GM12878 (cell line): Measurements from ENCODE around the gene EFNA1. TPM values are rescaled to one million over a fixed set of nuclear protein-coding genes. Genes with fewer than 3 reads are reported as not detected.

Experiments used
- ATAC-seq: fragments of 200-7000 bp; cut with Tn5 transposase; 3 replicates; pipeline ENCODE4 v1.9.1; 2020; ENCODE audit warnings: mild to moderate bottlenecking, moderate library complexity
- BruUV-seq: library from RNA; stranded (reverse); fragments of 400-500 nt; replicated peaks from 2 replicates; lab custom pipeline; 2021; lab: Mats Ljungman, UMichigan
- CTCF ChIA-PET: fragments of 300-600 bp; sonication (Branson Sonifier 250); formaldehyde crosslinking; extraction: SDS; loops from one replicate; lab custom pipeline; 2021; ENCODE audit warnings: inconsistent platforms; lab: Yijun Ruan, JAX
- POLR2A ChIA-PET: fragments of 350-600 bp; formaldehyde crosslinking; extraction: SDS; loops from one replicate; lab custom pipeline; 2021; ENCODE audit warnings: inconsistent platforms; lab: Charles Lee
- RAD21 ChIA-PET: fragments of 300-600 bp; sonication (Branson Sonifier 250); formaldehyde crosslinking; loops from one replicate; lab custom pipeline; 2023; ENCODE audit warnings: antibody characterized with exemption; ENCODE audit not compliant: unreplicated experiment; lab: Charles Lee
- SMC1A ChIA-PET: fragments of 300-600 bp; sonication (Branson Sonifier 250); formaldehyde crosslinking; loops from one replicate; lab custom pipeline; 2023; ENCODE audit not compliant: unreplicated experiment, uncharacterized antibody; lab: Charles Lee
- DNase-seq: peaks from one replicate; pipeline ENCODE4 v3.0.0-alpha.2; 2011; ENCODE audit warnings: low read depth, low spot score
- FAIRE-seq: peaks from 3 replicates; lab custom pipeline; 2011; peaks lifted over from hg19 to GRCh38; lab: Jason Lieb, UNC
- H2AFZ ChIP-seq: 2 replicates; pipeline ENCODE4 v1.6.0; 2011; ENCODE audit warnings: low read depth, low read length, control low read depth; ENCODE audit not compliant: control insufficient read depth
- H3K27ac ChIP-seq: 2 replicates; pipeline ENCODE4 v1.5.1; 2011; ENCODE audit warnings: control low read depth; ENCODE audit not compliant: control insufficient read depth, insufficient read depth
- H3K27me3 ChIP-seq, 2 experiments: replicated peaks in 1 of 2; 2 replicates each; pipeline versions ENCODE4 v1.6.0 to v1.6.1; 2011; ENCODE audit warnings: low read length in 1 of 2; ENCODE audit not compliant: control insufficient read depth in 2 of 2, insufficient read depth in 2 of 2
- H3K36me3 ChIP-seq, 2 experiments: 2 replicates each; pipeline ENCODE4 v1.5.1; 2011; ENCODE audit warnings: low read length in 1 of 2; ENCODE audit not compliant: control insufficient read depth in 2 of 2, insufficient read depth in 2 of 2
- H3K4me1 ChIP-seq: 2 replicates; pipeline ENCODE4 v1.6.1; 2011; ENCODE audit warnings: mild to moderate bottlenecking, low read length, moderate library complexity, mixed read lengths; ENCODE audit not compliant: control insufficient read depth, insufficient read depth
- H3K4me2 ChIP-seq: 2 replicates; pipeline ENCODE4 v1.6.0; 2011; ENCODE audit warnings: control low read depth; ENCODE audit not compliant: control insufficient read depth, insufficient read depth
- H3K4me3 ChIP-seq: fragments of 200-600 bp; sonication (generic); 2 replicates; pipeline ENCODE4 v1.5.1; 2016
- H3K79me2 ChIP-seq: 2 replicates; pipeline ENCODE4 v1.6.0; 2011; ENCODE audit warnings: low read length; ENCODE audit not compliant: control insufficient read depth, insufficient read depth
- H3K9ac ChIP-seq: 2 replicates; pipeline ENCODE4 v1.8.0; 2011; ENCODE audit warnings: low read length, control low read depth, mixed read lengths; ENCODE audit not compliant: control insufficient read depth, insufficient read depth
- H3K9me3 ChIP-seq: replicated peaks from 3 replicates; pipeline ENCODE4 v1.5.1; 2011; ENCODE audit warnings: mild to moderate bottlenecking, low read length; ENCODE audit not compliant: control insufficient read depth, insufficient read depth
- H4K20me1 ChIP-seq: 2 replicates; pipeline ENCODE4 v1.6.0; 2011; ENCODE audit not compliant: control insufficient read depth, insufficient read depth
- CEBPB ChIP-seq, 2 experiments: fragments of 150-350 bp in 1 of 2; IDR thresholded peaks; 2 replicates each; pipeline ENCODE4 v1.6.1; 2012 to 2014; ENCODE audit warnings: low read depth in 2 of 2, low read length in 2 of 2, borderline replicate concordance in 1 of 2, inconsistent platforms in 1 of 2
- GATAD2B ChIP-seq: fragments of 450-650 bp; conservative IDR thresholded peaks from 2 replicates; pipeline ENCODE4 v1.6.1; 2017; ENCODE audit warnings: low read depth, mild to moderate bottlenecking, moderate library complexity
- IKZF1 ChIP-seq: fragments of 450-650 bp; conservative IDR thresholded peaks from 2 replicates; pipeline ENCODE4 v1.6.1; 2017; ENCODE audit warnings: antibody characterized with exemption, mild to moderate bottlenecking
- JUNB ChIP-seq: IDR thresholded peaks from 2 replicates; pipeline ENCODE4 v1.6.1; 2016; ENCODE audit warnings: antibody characterized with exemption, mild to moderate bottlenecking
- NFXL1 ChIP-seq: fragments of 450-650 bp; IDR thresholded peaks from 2 replicates; pipeline ENCODE4 v1.6.1; 2017; ENCODE audit warnings: antibody characterized with exemption, mild to moderate bottlenecking, borderline replicate concordance
- NFYB ChIP-seq: IDR thresholded peaks from 2 replicates; pipeline ENCODE4 v1.6.1; 2011; ENCODE audit warnings: low read depth, mild to moderate bottlenecking, low read length, improper control_type of control experiment, moderate library complexity; ENCODE audit not compliant: insufficient read depth
- PAX5 ChIP-seq: IDR thresholded peaks from 2 replicates; pipeline ENCODE4 v1.6.1; 2011; ENCODE audit warnings: low read depth, low read length, borderline replicate concordance
- PAX8 ChIP-seq: fragments of 450-650 bp; IDR thresholded peaks from 2 replicates; pipeline ENCODE4 v1.6.1; 2017; ENCODE audit warnings: mild to moderate bottlenecking, moderate library complexity
- RB1 ChIP-seq: fragments of 450-650 bp; formaldehyde crosslinking; IDR thresholded peaks from 2 replicates; pipeline ENCODE4 v1.6.1; 2017; ENCODE audit warnings: mild to moderate bottlenecking, borderline replicate concordance
- RBBP5 ChIP-seq: fragments of 200-600 bp; sonication (generic); conservative IDR thresholded peaks from 2 replicates; pipeline ENCODE4 v1.6.1; 2016
- SP1 ChIP-seq: IDR thresholded peaks from one replicate; pipeline ENCODE4 v1.6.1; 2011; ENCODE audit warnings: low read depth, low read length
- TARDBP ChIP-seq: IDR thresholded peaks from 2 replicates; pipeline ENCODE4 v1.6.1; 2016; ENCODE audit warnings: borderline replicate concordance
- TCF7 ChIP-seq: IDR thresholded peaks from 2 replicates; pipeline ENCODE4 v1.6.1; 2014; ENCODE audit warnings: antibody characterized with exemption, borderline replicate concordance
- WGBS: methylation state at CpG from one replicate; pipeline ENCODE4 v1.1.6; 2016; ENCODE audit warnings: low lambda C conversion rate; ENCODE audit not compliant: insufficient replicate concordance, insufficient coverage; ENCODE audit errors: missing lambda C conversion rate; 5-methylcytosine and 5-hydroxymethylcytosine counted together
- in situ Hi-C: fragments of 300-500 bp; cut with MboI; formaldehyde crosslinking; loops from 9 replicates; pipeline ENCODE4 v1.14.3; 2018; ENCODE audit warnings: mixed read lengths
- intact Hi-C: fragments of 100-400 bp; cut with micrococcal nuclease; formaldehyde crosslinking; loops from one replicate; pipeline ENCODE4 v1.14.2; 2022; ENCODE audit not compliant: unreplicated experiment
- polyA plus RNA-seq, 11 experiments: library from polyadenylated mRNA; depleted of rRNA in 4 of 11; unstranded in 6 of 11; stranded (reverse) in 5 of 11; fragments of >200 nt; fragmentation: Nextera tagmentation in 4 of 11; fragmentation: Illumina TruSeq in 1 of 11; extraction: Ambion mirVana in 4 of 11; extraction: Trizol in 1 of 11; gene quantifications; 1 replicate in 1 of 11; 2 replicates in 10 of 11; pipeline versions ENCODE4 v1.2.1 to v1.2.3, GENCODE V29; 2011 to 2016; ENCODE audit warnings: inconsistent platforms in 2 of 11, missing spikeins in 2 of 11, low read depth in 1 of 11
- total RNA-seq, 4 experiments: library from RNA; depleted of rRNA in 3 of 4; stranded (reverse); fragments of >200 nt in 3 of 4; fragmentation: Illumina TruSeq in 1 of 4; extraction: Trizol in 1 of 4; gene quantifications; 2 replicates each; pipeline versions ENCODE4 v1.2.1 to v1.2.3, GENCODE V29; 2013 to 2021
- TF ChIP-seq, protein P1 (sequence below): fragments of 450-650 bp; IDR thresholded peaks from 2 replicates; pipeline ENCODE4 v1.6.1; 2017; ENCODE audit warnings: mild to moderate bottlenecking, low read depth, inconsistent platforms; ENCODE audit not compliant: poor library complexity, severe bottlenecking
- TF ChIP-seq, protein P2 (sequence below): fragments of 150-350 bp; IDR thresholded peaks from 2 replicates; pipeline ENCODE4 v1.6.1; 2014; ENCODE audit warnings: mild to moderate bottlenecking, low read depth, low read length
- TF ChIP-seq, protein P3 (sequence below): IDR thresholded peaks from 2 replicates; pipeline ENCODE4 v1.6.1; 2012; ENCODE audit warnings: low read depth, low read length, improper control_type of control experiment
- TF ChIP-seq, protein P4 (sequence below): fragments of 450-650 bp; IDR thresholded peaks from 2 replicates; pipeline ENCODE4 v1.6.1; 2017; ENCODE audit warnings: low read depth, mild to moderate bottlenecking, moderate library complexity

Gene EFNA1
- total and polyA plus RNA-seq, 10 of the 15 experiments (the other 5 are each of a cell fraction or from before 2014, with no cell fraction given): 0.13 to 7.5 (median 0.28) TPM; not detected in 5

DNA sequence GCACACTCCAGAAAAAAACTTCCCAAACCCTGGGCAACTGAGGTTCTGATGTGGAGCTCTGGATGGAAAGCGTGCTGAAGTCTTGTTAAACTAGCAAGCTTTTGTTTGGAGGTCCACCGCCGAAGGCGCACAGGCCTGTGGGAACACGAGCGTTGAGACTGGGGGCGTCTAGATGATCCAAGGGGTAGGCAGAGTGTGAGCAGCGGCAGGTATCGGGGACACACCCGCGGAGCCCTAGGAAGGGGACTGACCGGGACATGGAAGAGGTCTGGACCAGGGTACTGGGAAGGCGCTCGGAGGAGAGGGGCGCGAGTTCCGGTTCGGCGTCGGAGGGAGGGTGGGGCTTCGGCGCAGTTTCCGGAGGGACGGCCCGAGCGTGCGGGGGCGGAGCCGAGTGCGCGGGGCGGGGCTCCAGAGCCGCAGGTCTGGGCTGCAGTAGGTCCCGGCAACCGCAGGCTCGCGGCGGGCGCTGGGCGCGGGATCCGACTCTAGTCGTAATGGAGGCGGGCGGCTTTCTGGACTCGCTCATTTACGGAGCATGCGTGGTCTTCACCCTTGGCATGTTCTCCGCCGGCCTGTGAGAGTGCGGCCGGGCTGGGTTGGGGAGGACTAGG lies 7.8 kb downstream of the EFNA1 start, which contains the start of gene SLC50A1:
SLC50A1 (plus strand) TSS at position 438 of the 614 bp plus-strand sequence; CDS start at position 498, 60 bp downstream.
- in situ Hi-C loops: no loop called here
- BruUV-seq: no TSS peak
- H3K4me3 ChIP-seq: peak within 1 kb of the TSS; percentile 90
- POLR2A ChIA-PET: interaction anchor here (0.5 to 2.9 kb wide), 9 partner anchors 11 to 296 kb away, joined by 3 to 18 read pairs (median 3); partner anchors contain the start of gene KRTCAP2
- peak within 1 kb of the TSS; percentile 97 for H3K9ac ChIP-seq
- ATAC-seq (peak; percentile 89), DNase-seq (peak; percentile 66), FAIRE-seq (no peak)
- H3K79me2 ChIP-seq: peaks cover 30% of the 10 kb centered on the region
- no peaks in the 10 kb centered on the region for H4K20me1 ChIP-seq
- intact Hi-C loops: loop anchor here (5.0 kb wide), 1 partner anchor 37 kb away; the partner anchor contains the start of genes KRTCAP2 and TRIM46
- no peaks in the 10 kb centered on the region for H3K9me3 ChIP-seq
- RAD21 ChIA-PET: interaction anchor here (1.0 to 2.6 kb wide), 6 partner anchors 15 to 50 kb away, joined by 3 to 9 read pairs (median 5); partner anchors contain the start of gene KRTCAP2
- H3K36me3 ChIP-seq: peaks cover 0 to 3% of the 10 kb centered on the region in 2 experiments; a peak in 2 of 4 replicates
- WGBS: under 1% methylated on average over 33 of the region's 52 CpGs
- H2AFZ ChIP-seq: peak within 1 kb of the TSS; percentile 75
- SMC1A ChIA-PET: interaction anchor here (0.8 to 2.4 kb wide), 6 partner anchors 16 to 44 kb away, joined by 3 to 6 read pairs (median 3); no protein-coding TSS in a partner anchor
- CTCF ChIA-PET: interaction anchor here (0.6 to 6.0 kb wide), 11 partner anchors 12 to 1631 kb away, joined by 3 to 37 read pairs (median 4); partner anchors contain the start of genes KRTCAP2 and TRIM46
- peak within 1 kb of the TSS; percentile 100 for H3K4me2 ChIP-seq
- H3K4me1 ChIP-seq: peaks cover 13% of the 10 kb centered on the region
- no peaks in the 10 kb centered on the region for H3K27me3 ChIP-seq
- peak within 1 kb of the TSS; percentile 97 for H3K27ac ChIP-seq
- TF ChIP-seq PAX8 (no peak), JUNB (no peak), IKZF1 (0 out of 2 replicates have a peak, but pooled peaks have one; percentile 56), SP1 (peak; percentile 51), CEBPB (IDR thresholded peaks at IDR 0.05; ENCODE audit: borderline replicate concordance in 1 of 2, low read depth in 2 of 2, low read length in 2 of 2) (no peak), TCF7 (no peak), RB1 (0 out of 2 replicates have a peak, but pooled peaks have one; percentile 19), NFYB (no peak), NFXL1 (no peak), PAX5 (0 out of 2 replicates have a peak, but pooled peaks have one; percentile 3), TARDBP (no peak), GATAD2B (no peak; the same call in none of the 2 replicates), RBBP5 (no peak)
- TF ChIP-seq, protein P1, sequence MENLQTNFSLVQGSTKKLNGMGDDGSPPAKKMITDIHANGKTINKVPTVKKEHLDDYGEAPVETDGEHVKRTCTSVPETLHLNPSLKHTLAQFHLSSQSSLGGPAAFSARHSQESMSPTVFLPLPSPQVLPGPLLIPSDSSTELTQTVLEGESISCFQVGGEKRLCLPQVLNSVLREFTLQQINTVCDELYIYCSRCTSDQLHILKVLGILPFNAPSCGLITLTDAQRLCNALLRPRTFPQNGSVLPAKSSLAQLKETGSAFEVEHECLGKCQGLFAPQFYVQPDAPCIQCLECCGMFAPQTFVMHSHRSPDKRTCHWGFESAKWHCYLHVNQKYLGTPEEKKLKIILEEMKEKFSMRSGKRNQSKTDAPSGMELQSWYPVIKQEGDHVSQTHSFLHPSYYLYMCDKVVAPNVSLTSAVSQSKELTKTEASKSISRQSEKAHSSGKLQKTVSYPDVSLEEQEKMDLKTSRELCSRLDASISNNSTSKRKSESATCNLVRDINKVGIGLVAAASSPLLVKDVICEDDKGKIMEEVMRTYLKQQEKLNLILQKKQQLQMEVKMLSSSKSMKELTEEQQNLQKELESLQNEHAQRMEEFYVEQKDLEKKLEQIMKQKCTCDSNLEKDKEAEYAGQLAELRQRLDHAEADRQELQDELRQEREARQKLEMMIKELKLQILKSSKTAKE: no peak
- TF ChIP-seq, protein P2, sequence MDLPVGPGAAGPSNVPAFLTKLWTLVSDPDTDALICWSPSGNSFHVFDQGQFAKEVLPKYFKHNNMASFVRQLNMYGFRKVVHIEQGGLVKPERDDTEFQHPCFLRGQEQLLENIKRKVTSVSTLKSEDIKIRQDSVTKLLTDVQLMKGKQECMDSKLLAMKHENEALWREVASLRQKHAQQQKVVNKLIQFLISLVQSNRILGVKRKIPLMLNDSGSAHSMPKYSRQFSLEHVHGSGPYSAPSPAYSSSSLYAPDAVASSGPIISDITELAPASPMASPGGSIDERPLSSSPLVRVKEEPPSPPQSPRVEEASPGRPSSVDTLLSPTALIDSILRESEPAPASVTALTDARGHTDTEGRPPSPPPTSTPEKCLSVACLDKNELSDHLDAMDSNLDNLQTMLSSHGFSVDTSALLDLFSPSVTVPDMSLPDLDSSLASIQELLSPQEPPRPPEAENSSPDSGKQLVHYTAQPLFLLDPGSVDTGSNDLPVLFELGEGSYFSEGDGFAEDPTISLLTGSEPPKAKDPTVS: no peak
- TF ChIP-seq, protein P3, sequence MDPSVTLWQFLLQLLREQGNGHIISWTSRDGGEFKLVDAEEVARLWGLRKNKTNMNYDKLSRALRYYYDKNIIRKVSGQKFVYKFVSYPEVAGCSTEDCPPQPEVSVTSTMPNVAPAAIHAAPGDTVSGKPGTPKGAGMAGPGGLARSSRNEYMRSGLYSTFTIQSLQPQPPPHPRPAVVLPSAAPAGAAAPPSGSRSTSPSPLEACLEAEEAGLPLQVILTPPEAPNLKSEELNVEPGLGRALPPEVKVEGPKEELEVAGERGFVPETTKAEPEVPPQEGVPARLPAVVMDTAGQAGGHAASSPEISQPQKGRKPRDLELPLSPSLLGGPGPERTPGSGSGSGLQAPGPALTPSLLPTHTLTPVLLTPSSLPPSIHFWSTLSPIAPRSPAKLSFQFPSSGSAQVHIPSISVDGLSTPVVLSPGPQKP: peak; percentile 77
- TF ChIP-seq, protein P4, sequence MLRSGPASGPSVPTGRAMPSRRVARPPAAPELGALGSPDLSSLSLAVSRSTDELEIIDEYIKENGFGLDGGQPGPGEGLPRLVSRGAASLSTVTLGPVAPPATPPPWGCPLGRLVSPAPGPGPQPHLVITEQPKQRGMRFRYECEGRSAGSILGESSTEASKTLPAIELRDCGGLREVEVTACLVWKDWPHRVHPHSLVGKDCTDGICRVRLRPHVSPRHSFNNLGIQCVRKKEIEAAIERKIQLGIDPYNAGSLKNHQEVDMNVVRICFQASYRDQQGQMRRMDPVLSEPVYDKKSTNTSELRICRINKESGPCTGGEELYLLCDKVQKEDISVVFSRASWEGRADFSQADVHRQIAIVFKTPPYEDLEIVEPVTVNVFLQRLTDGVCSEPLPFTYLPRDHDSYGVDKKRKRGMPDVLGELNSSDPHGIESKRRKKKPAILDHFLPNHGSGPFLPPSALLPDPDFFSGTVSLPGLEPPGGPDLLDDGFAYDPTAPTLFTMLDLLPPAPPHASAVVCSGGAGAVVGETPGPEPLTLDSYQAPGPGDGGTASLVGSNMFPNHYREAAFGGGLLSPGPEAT: 0 out of 2 replicates have a peak, but pooled peaks have one; percentile 13
